Right atrium auricular region (tissue), 2 donors: ENCODE results near the gene C3AR1. TPM values are rescaled to one million over a fixed set of nuclear protein-coding genes. Genes with fewer than 3 reads are reported as not detected.

Source experiments
- DNase-seq: peaks from one replicate; pipeline ENCODE4 v3.0.0-alpha.2; 2019; ENCODE audit warnings: low spot score
- H3K27ac ChIP-seq, 2 donors: fragments of 200-600 bp; sonication (generic); 1 replicate in 1 of 2; 2 replicates in 1 of 2; pipeline ENCODE4 v1.5.1; 2016 to 2019
- H3K27me3 ChIP-seq, 2 donors: fragments of 200-600 bp; sonication (generic); one replicate each; pipeline versions ENCODE4 v1.5.1 to v1.6.0; 2017 to 2019
- H3K36me3 ChIP-seq: fragments of 200-600 bp; sonication (generic); one replicate; pipeline ENCODE4 v1.5.1; 2016
- H3K4me1 ChIP-seq, 2 donors: fragments of 200-600 bp; sonication (generic); one replicate each; pipeline versions ENCODE4 v1.5.1 to v1.6.0; 2017 to 2019
- H3K4me3 ChIP-seq, 2 donors: fragments of 200-600 bp; sonication (generic); 1 replicate in 1 of 2; 2 replicates in 1 of 2; pipeline ENCODE4 v1.5.1; 2017 to 2019; ENCODE audit warnings: mild to moderate bottlenecking in 1 of 2, moderate library complexity in 1 of 2
- H3K9me3 ChIP-seq, 2 donors: fragments of 200-600 bp; sonication (generic); one replicate each; pipeline ENCODE4 v1.5.1; 2019
- total RNA-seq, 2 donors: library from RNA; depleted of rRNA; stranded (reverse); fragments of >200 nt; gene quantifications; one replicate each; pipeline ENCODE4 v1.1.0, GENCODE V29; 2016
- TF ChIP-seq, protein P1 (sequence below), 2 donors: fragments of 200-600 bp; sonication (generic); IDR thresholded peaks; one replicate each; pipeline ENCODE4 v1.5.1; 2019; ENCODE audit warnings: antibody characterized with exemption in 2 of 2

C3AR1 gene
- total RNA-seq, 2 donors from 2014 or later, result 3.4 to 10.6 TPM

- no peaks in the 10 kb centered on the region for H3K4me1 ChIP-seq
- TF ChIP-seq, protein P1, sequence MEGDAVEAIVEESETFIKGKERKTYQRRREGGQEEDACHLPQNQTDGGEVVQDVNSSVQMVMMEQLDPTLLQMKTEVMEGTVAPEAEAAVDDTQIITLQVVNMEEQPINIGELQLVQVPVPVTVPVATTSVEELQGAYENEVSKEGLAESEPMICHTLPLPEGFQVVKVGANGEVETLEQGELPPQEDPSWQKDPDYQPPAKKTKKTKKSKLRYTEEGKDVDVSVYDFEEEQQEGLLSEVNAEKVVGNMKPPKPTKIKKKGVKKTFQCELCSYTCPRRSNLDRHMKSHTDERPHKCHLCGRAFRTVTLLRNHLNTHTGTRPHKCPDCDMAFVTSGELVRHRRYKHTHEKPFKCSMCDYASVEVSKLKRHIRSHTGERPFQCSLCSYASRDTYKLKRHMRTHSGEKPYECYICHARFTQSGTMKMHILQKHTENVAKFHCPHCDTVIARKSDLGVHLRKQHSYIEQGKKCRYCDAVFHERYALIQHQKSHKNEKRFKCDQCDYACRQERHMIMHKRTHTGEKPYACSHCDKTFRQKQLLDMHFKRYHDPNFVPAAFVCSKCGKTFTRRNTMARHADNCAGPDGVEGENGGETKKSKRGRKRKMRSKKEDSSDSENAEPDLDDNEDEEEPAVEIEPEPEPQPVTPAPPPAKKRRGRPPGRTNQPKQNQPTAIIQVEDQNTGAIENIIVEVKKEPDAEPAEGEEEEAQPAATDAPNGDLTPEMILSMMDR (IDR thresholded peaks at IDR 0.05), result no peak
- no peak overlapping the region for H3K27ac ChIP-seq
- no peaks in the 10 kb centered on the region for H3K36me3 ChIP-seq
- DNase-seq, result no peak
- H3K4me3 ChIP-seq, result no peak overlapping the region
- no peaks in the 10 kb centered on the region for H3K9me3 ChIP-seq
- H3K27me3 ChIP-seq, result no peaks in the 10 kb centered on the region
Measured at GRCh38 chr12:8069582-8069981, 3.4 kb upstream of the C3AR1 start.

DNA sequence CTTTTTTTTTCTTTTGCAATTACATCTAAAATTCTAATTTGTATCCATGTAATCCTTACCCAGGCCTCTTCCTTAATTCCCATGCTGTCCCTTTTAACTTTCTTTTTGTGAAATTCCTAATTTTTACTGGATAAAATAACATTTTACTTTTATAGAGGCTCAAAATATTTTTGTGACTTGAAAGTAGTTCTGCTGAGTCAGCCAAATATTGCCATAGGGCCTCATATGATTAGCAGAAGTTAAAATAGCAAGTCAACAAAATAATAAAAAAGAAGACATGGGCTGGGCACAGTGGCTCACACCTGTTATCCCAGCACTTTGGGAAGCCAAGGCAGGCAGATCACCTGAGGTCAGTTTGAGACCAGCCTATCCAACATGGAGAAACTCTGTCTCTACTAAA lies 2.0 kb downstream of the C3AR1 start:
- Histone ChIP-seq H3K36me3 (no peaks in the 10 kb centered on the region), H3K4me1 (no peaks in the 10 kb centered on the region), H3K27me3 (no peaks in the 10 kb centered on the region), H3K4me3 (no peak overlapping the region), H3K27ac (peak overlapping the region in 1 of 2 donors; percentile 16), H3K9me3 (no peaks in the 10 kb centered on the region)
- TF ChIP-seq, protein P1 (IDR thresholded peaks at IDR 0.05), result no peak
- no peak for DNase-seq

DNA sequence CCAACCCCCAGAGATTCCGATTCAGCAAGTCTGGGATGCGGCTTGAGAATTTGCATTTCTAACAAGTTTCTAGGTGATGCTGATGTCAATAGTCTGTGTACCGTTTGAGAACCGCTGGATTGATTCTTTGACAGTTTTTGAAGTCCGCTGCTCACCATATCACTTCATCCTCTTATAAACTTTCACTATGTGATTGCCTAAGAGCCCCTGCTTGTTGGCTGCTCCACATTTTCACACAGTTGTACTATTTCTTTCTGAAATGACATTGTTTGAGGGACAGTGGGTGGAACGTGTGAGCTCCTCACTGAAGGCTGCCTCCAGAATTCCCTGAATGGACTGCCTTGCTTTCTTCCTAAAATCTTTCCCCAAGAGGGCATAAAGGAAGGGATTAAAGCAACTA lies 7.7 kb downstream of the C3AR1 start:
- no peaks in the 10 kb centered on the region for H3K27me3 ChIP-seq
- no peaks in the 10 kb centered on the region for H3K4me1 ChIP-seq
- H3K9me3 ChIP-seq, result no peaks in the 10 kb centered on the region
- DNase-seq, result no peak
- no peak overlapping the region for H3K4me3 ChIP-seq
- TF ChIP-seq, protein P1 (IDR thresholded peaks at IDR 0.05), result no peak
- H3K27ac ChIP-seq, result no peak overlapping the region
- H3K36me3 ChIP-seq, result peaks cover 16% of the 10 kb centered on the region

DNA sequence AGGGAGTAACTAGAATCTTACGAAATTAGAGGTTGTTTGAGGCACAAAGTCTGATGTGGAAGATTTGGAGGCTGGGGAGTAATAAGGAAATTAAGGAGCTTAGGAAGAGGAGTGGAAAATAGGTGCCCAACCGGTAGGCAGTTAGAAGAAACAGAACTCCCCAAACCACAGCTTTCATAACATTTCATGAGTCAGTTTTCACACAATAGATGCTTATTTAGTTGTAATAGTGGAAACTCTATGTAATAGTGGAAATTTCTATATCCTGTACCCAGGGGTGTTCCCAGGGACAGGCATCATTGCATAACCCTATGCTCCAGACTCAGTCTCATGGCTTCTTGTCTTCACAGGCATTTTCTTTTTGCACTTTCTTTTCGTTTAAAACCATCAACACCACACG lies 8.3 kb downstream of the C3AR1 start:
- no peak overlapping the region for H3K27ac ChIP-seq
- TF ChIP-seq, protein P1 (IDR thresholded peaks at IDR 0.05), result no peak
- H3K4me1 ChIP-seq, result no peaks in the 10 kb centered on the region
- no peak for DNase-seq
- peaks cover 22% of the 10 kb centered on the region for H3K36me3 ChIP-seq
- H3K27me3 ChIP-seq, result no peaks in the 10 kb centered on the region
- H3K9me3 ChIP-seq, result no peaks in the 10 kb centered on the region
- H3K4me3 ChIP-seq, result no peak overlapping the region

- Histone ChIP-seq H3K4me3 (no peak overlapping the region), H3K4me1 (peaks cover 0 to 3% of the 10 kb centered on the region in 2 donors), H3K27ac (no peak overlapping the region), H3K27me3 (no peaks in the 10 kb centered on the region), H3K36me3 (peaks cover 28% of the 10 kb centered on the region), H3K9me3 (no peaks in the 10 kb centered on the region)
- TF ChIP-seq, protein P1 (IDR thresholded peaks at IDR 0.05), result no peak
- no peak for DNase-seq
Measured at GRCh38 chr12:8057306-8057705, 8.9 kb downstream of the C3AR1 start.

DNA sequence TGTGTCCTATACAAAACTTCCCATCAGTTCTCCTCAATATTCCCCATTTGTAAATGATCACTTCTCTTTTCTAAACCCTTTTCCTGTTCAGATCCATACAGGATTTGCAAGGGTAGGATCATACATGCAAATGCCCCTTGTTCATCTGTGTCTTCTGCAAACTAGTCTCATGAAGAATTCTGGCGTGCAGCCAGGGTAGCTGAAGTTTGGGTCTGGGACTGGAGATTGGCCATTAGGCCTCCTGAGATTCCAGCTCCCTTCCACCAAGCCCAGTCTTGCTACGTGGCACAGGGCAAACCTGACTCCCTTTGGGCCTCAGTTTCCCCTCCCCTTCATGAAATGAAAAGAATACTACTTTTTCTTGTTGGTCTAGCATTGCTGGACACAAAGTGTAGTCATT lies 11.3 kb downstream of the C3AR1 start:
- H3K27ac ChIP-seq, result no peak overlapping the region
- peaks cover 0 to 5% of the 10 kb centered on the region in 2 donors for H3K4me1 ChIP-seq
- H3K27me3 ChIP-seq, result no peaks in the 10 kb centered on the region
- no peaks in the 10 kb centered on the region for H3K9me3 ChIP-seq
- TF ChIP-seq, protein P1 (IDR thresholded peaks at IDR 0.05), result no peak
- no peak overlapping the region for H3K4me3 ChIP-seq
- no peak for DNase-seq
- H3K36me3 ChIP-seq, result peaks cover 48% of the 10 kb centered on the region
